HEK293 (cell line): ENCODE results near the gene XIAP.
A peak's percentile ranks its signal among the peaks of the same experiment; 100 is the strongest.

Source experiments
- CTCF ChIA-PET: fragments of 350-600 bp; formaldehyde crosslinking; extraction: SDS; loops from one replicate; lab custom pipeline; 2021; ENCODE audit warnings: antibody characterized with exemption; lab: Yijun Ruan, JAX
- POLR2A ChIA-PET: fragments of 300-600 bp; formaldehyde crosslinking; extraction: SDS; loops from one replicate; lab custom pipeline; 2020; ENCODE audit warnings: antibody characterized with exemption, inconsistent platforms; lab: Yijun Ruan, JAX
- H3K27ac ChIP-seq: fragments of 200-500 bp; sonication (Bioruptor generic); 2 replicates; pipeline ENCODE4 v1.5.1; 2014; ENCODE audit warnings: low read depth, low read length, control low read depth, inconsistent platforms; ENCODE audit errors: extremely low read depth
- H3K36me3 ChIP-seq, 2 experiments: fragments of 200-500 bp in 1 of 2; sonication (Bioruptor generic) in 1 of 2; 1 replicate in 1 of 2; 2 replicates in 1 of 2; pipeline ENCODE4 v1.5.1; 2014 to 2017; ENCODE audit warnings: inconsistent platforms in 2 of 2, low read length in 2 of 2; ENCODE audit not compliant: control insufficient read depth in 2 of 2, insufficient read depth in 1 of 2
- H3K4me1 ChIP-seq: fragments of 200-500 bp; sonication (Bioruptor generic); 2 replicates; pipeline ENCODE4 v1.5.1; 2014; ENCODE audit warnings: mild to moderate bottlenecking, low read length, inconsistent platforms; ENCODE audit not compliant: control insufficient read depth, insufficient read depth
- H3K4me3 ChIP-seq: 2 replicates; pipeline ENCODE4 v1.5.1; 2011; ENCODE audit warnings: low read depth, mild to moderate bottlenecking, control low read depth, low read length, moderate library complexity
- H3K9me3 ChIP-seq: fragments of 200-500 bp; sonication (Bioruptor generic); 2 replicates; pipeline ENCODE4 v1.5.1; 2014; ENCODE audit warnings: low read depth, low read length, inconsistent platforms; ENCODE audit not compliant: control insufficient read depth, insufficient read depth
- EGR2 ChIP-seq: fragments of 450-650 bp; formaldehyde crosslinking; IDR thresholded peaks from 2 replicates; pipeline ENCODE4 v1.5.1; 2016; ENCODE audit warnings: low read depth, missing biosample characterization, missing genetic modification characterization
- GLIS1 ChIP-seq: fragments of 450-650 bp; formaldehyde crosslinking; IDR thresholded peaks from 2 replicates; pipeline ENCODE4 v1.5.1; 2016; ENCODE audit warnings: missing biosample characterization, missing genetic modification characterization
- KLF1 ChIP-seq: fragments of 450-650 bp; formaldehyde crosslinking; IDR thresholded peaks from 2 replicates; pipeline ENCODE4 v1.5.1; 2016; ENCODE audit warnings: missing biosample characterization, missing genetic modification characterization
- KLF8 ChIP-seq: fragments of 450-650 bp; formaldehyde crosslinking; IDR thresholded peaks from 2 replicates; pipeline ENCODE4 v1.5.1; 2016; ENCODE audit warnings: missing biosample characterization, missing genetic modification characterization
- OSR2 ChIP-seq: fragments of 450-650 bp; formaldehyde crosslinking; IDR thresholded peaks from 2 replicates; pipeline ENCODE4 v1.5.1; 2016; ENCODE audit warnings: missing biosample characterization, missing genetic modification characterization
- RBAK ChIP-seq: fragments of 450-650 bp; formaldehyde crosslinking; IDR thresholded peaks from 2 replicates; pipeline ENCODE4 v1.5.1; 2016; ENCODE audit warnings: missing biosample characterization, missing genetic modification characterization
- SP7 ChIP-seq: fragments of 450-650 bp; formaldehyde crosslinking; IDR thresholded peaks from 2 replicates; pipeline ENCODE4 v1.5.1; 2016; ENCODE audit warnings: missing biosample characterization, missing genetic modification characterization
- ZBTB8A ChIP-seq: fragments of 450-650 bp; formaldehyde crosslinking; IDR thresholded peaks from 2 replicates; pipeline ENCODE4 v1.5.1; 2016; ENCODE audit warnings: missing biosample characterization, missing genetic modification characterization
- ZNF146 ChIP-seq: fragments of 450-650 bp; formaldehyde crosslinking; IDR thresholded peaks from 2 replicates; pipeline ENCODE4 v1.5.1; 2016; ENCODE audit warnings: missing biosample characterization, missing genetic modification characterization
- ZNF221 ChIP-seq: fragments of 450-650 bp; formaldehyde crosslinking; IDR thresholded peaks from 2 replicates; pipeline ENCODE4 v1.5.1; 2017; ENCODE audit warnings: missing biosample characterization, missing genetic modification characterization, borderline replicate concordance
- ZNF341 ChIP-seq: fragments of 450-650 bp; formaldehyde crosslinking; IDR thresholded peaks from 2 replicates; pipeline ENCODE4; 2016; ENCODE audit warnings: low read depth, missing biosample characterization, missing genetic modification characterization
- ZNF354C ChIP-seq: fragments of 450-650 bp; formaldehyde crosslinking; IDR thresholded peaks from 2 replicates; pipeline ENCODE4 v1.5.1; 2016; ENCODE audit warnings: missing biosample characterization, missing genetic modification characterization, low read depth, borderline replicate concordance
- ZNF37A ChIP-seq: fragments of 450-650 bp; IDR thresholded peaks from 2 replicates; pipeline ENCODE4 v1.5.1; 2018; ENCODE audit warnings: missing biosample characterization, missing genetic modification characterization
- ZNF561 ChIP-seq: fragments of 450-650 bp; IDR thresholded peaks from 2 replicates; pipeline ENCODE4 v1.5.1; 2018; ENCODE audit warnings: missing biosample characterization, missing genetic modification characterization, borderline replicate concordance
- ZNF776 ChIP-seq: fragments of 450-650 bp; formaldehyde crosslinking; IDR thresholded peaks from 2 replicates; pipeline ENCODE4 v1.5.0; 2017; ENCODE audit warnings: missing biosample characterization, missing genetic modification characterization, borderline replicate concordance
- ZSCAN16 ChIP-seq: fragments of 450-650 bp; formaldehyde crosslinking; IDR thresholded peaks from 2 replicates; pipeline ENCODE4 v1.5.1; 2016; ENCODE audit warnings: missing biosample characterization, missing genetic modification characterization
- TF ChIP-seq, protein P1 (sequence below): fragments of 450-650 bp; formaldehyde crosslinking; IDR thresholded peaks from 2 replicates; pipeline ENCODE4 v1.5.1; 2016; ENCODE audit warnings: missing biosample characterization, missing genetic modification characterization
- TF ChIP-seq, protein P2 (sequence below): fragments of 450-650 bp; formaldehyde crosslinking; IDR thresholded peaks from 2 replicates; pipeline ENCODE4; 2016; ENCODE audit warnings: missing biosample characterization, missing genetic modification characterization
- TF ChIP-seq, protein P3 (sequence below): fragments of 450-650 bp; formaldehyde crosslinking; IDR thresholded peaks from 2 replicates; pipeline ENCODE4 v1.5.1; 2016; ENCODE audit warnings: missing biosample characterization, missing genetic modification characterization, borderline replicate concordance
- TF ChIP-seq, protein P4 (sequence below): fragments of 450-650 bp; formaldehyde crosslinking; IDR thresholded peaks from 2 replicates; pipeline ENCODE4 v1.5.1; 2016; ENCODE audit warnings: missing biosample characterization, missing genetic modification characterization

Gene XIAP

DNA sequence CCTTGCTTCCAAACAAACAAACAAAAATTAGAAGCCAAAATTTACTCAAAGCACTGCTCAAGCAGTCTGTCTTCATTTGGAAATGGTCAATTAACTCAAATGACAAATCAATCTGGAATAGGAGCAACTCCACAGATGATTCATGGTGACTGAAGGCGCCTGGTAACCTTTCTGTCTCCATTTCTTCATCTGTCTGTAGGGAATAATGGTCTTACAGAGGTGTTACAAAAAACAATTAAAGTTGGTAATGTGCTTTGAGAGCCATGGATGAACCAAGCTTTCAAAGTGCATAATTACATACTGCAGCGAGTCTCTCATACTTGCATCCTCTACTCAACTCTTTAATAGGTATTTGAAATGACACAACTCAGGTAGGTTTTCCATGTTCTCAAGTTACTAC lies 63.4 kb downstream of the XIAP start:
- no peak overlapping the region for H3K27ac ChIP-seq
- POLR2A ChIA-PET, result interaction anchor here (0.7 kb wide), 1 partner anchor 577 kb away, joined by 5 read pairs; no protein-coding TSS in a partner anchor
- no peaks in the 10 kb centered on the region for H3K9me3 ChIP-seq
- CTCF ChIA-PET, result no interaction called here
- H3K36me3 ChIP-seq, result no peaks in the 10 kb centered on the region
- H3K4me1 ChIP-seq, result no peaks in the 10 kb centered on the region
- no peak for TF ChIP-seq ZSCAN16 (tag by site-specific recombination)
- peak; percentile 62; the same call in 1 of the 2 replicates for TF ChIP-seq SP7 (tag by site-specific recombination)
- H3K4me3 ChIP-seq, result no peak overlapping the region

DNA sequence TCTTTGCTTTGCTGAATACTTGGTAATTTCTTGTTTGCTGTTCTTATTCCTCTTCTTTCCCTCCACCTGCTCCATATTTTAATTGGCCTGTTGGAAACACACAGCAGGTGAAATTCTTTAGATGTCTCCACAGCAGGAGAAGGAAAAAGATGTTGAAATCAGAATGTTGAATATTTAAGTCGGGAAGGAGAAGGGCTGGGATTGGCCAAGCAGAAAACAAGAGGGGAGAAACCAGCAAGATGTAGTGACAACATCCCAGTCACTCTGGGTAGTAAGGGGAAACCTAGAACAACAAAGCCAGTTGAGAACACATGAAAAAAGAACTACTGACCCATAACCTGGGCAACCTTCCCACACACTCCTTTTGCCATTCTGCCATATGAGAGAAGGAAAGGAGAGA lies 64.3 kb downstream of the XIAP start:
- CTCF ChIA-PET, result interaction anchor here (1.2 kb wide), 1 partner anchor 40 kb away, joined by 3 read pairs; no protein-coding TSS in a partner anchor
- no peaks in the 10 kb centered on the region for H3K9me3 ChIP-seq
- H3K27ac ChIP-seq, result no peak overlapping the region
- no peaks in the 10 kb centered on the region for H3K36me3 ChIP-seq
- TF ChIP-seq RBAK (no peak), ZBTB8A (tag by site-specific recombination) (no peak), ZSCAN16 (tag by site-specific recombination) (no peak), ZNF561 (tag by site-specific recombination) (no peak), GLIS1 (tag by site-specific recombination) (no peak), OSR2 (tag by site-specific recombination) (no peak), ZNF37A (tag by site-specific recombination) (no peak), ZNF341 (tag by site-specific recombination) (no peak)
- TF ChIP-seq, protein P1, sequence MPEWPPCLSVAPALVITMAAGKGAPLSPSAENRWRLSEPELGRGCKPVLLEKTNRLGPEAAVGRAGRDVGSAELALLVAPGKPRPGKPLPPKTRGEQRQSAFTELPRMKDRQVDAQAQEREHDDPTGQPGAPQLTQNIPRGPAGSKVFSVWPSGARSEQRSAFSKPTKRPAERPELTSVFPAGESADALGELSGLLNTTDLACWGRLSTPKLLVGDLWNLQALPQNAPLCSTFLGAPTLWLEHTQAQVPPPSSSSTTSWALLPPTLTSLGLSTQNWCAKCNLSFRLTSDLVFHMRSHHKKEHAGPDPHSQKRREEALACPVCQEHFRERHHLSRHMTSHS, result no peak
- TF ChIP-seq, protein P2, sequence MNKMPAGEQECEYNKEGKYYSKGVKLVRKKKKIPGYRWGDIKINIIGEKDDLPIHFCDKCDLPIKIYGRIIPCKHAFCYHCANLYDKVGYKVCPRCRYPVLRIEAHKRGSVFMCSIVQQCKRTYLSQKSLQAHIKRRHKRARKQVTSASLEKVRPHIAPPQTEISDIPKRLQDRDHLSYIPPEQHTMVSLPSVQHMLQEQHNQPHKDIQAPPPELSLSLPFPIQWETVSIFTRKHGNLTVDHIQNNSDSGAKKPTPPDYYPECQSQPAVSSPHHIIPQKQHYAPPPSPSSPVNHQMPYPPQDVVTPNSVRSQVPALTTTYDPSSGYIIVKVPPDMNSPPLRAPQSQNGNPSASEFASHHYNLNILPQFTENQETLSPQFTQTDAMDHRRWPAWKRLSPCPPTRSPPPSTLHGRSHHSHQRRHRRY, result no peak
- POLR2A ChIA-PET, result no interaction called here
- no peaks in the 10 kb centered on the region for H3K4me1 ChIP-seq
- no peak overlapping the region for H3K4me3 ChIP-seq

DNA sequence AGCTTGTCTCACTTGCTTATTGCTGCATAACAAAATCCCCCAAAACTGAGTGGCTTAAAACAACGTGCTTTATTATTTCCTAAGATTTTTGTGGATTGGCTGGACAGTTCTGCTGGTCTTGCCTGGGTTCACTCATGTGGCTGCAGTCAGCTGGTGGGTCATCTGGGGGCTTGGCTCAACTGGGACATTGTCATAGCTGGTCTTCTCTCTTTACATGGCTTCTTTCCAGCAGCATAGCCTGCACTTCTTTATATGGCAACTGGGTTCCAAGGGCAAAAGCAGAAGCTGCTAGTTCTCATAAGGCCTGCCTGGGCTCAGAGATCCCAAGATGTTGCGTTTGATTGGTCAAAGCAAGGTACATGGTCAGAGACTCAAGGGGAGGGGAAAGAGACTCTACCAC lies 68.0 kb downstream of the XIAP start:
- ChIA-PET POLR2A (no interaction called here), CTCF (no interaction called here)
- TF ChIP-seq ZNF776 (tag by site-specific recombination) (no peak), KLF8 (tag by site-specific recombination) (no peak), EGR2 (tag by site-specific recombination) (no peak), KLF1 (tag by site-specific recombination) (no peak), ZNF221 (tag by site-specific recombination) (no peak), ZNF146 (no peak), ZNF354C (tag by site-specific recombination) (no peak)
- TF ChIP-seq, protein P3, sequence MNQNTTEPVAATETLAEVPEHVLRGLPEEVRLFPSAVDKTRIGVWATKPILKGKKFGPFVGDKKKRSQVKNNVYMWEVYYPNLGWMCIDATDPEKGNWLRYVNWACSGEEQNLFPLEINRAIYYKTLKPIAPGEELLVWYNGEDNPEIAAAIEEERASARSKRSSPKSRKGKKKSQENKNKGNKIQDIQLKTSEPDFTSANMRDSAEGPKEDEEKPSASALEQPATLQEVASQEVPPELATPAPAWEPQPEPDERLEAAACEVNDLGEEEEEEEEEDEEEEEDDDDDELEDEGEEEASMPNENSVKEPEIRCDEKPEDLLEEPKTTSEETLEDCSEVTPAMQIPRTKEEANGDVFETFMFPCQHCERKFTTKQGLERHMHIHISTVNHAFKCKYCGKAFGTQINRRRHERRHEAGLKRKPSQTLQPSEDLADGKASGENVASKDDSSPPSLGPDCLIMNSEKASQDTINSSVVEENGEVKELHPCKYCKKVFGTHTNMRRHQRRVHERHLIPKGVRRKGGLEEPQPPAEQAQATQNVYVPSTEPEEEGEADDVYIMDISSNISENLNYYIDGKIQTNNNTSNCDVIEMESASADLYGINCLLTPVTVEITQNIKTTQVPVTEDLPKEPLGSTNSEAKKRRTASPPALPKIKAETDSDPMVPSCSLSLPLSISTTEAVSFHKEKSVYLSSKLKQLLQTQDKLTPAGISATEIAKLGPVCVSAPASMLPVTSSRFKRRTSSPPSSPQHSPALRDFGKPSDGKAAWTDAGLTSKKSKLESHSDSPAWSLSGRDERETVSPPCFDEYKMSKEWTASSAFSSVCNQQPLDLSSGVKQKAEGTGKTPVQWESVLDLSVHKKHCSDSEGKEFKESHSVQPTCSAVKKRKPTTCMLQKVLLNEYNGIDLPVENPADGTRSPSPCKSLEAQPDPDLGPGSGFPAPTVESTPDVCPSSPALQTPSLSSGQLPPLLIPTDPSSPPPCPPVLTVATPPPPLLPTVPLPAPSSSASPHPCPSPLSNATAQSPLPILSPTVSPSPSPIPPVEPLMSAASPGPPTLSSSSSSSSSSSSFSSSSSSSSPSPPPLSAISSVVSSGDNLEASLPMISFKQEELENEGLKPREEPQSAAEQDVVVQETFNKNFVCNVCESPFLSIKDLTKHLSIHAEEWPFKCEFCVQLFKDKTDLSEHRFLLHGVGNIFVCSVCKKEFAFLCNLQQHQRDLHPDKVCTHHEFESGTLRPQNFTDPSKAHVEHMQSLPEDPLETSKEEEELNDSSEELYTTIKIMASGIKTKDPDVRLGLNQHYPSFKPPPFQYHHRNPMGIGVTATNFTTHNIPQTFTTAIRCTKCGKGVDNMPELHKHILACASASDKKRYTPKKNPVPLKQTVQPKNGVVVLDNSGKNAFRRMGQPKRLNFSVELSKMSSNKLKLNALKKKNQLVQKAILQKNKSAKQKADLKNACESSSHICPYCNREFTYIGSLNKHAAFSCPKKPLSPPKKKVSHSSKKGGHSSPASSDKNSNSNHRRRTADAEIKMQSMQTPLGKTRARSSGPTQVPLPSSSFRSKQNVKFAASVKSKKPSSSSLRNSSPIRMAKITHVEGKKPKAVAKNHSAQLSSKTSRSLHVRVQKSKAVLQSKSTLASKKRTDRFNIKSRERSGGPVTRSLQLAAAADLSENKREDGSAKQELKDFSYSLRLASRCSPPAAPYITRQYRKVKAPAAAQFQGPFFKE, result no peak
- TF ChIP-seq, protein P4, sequence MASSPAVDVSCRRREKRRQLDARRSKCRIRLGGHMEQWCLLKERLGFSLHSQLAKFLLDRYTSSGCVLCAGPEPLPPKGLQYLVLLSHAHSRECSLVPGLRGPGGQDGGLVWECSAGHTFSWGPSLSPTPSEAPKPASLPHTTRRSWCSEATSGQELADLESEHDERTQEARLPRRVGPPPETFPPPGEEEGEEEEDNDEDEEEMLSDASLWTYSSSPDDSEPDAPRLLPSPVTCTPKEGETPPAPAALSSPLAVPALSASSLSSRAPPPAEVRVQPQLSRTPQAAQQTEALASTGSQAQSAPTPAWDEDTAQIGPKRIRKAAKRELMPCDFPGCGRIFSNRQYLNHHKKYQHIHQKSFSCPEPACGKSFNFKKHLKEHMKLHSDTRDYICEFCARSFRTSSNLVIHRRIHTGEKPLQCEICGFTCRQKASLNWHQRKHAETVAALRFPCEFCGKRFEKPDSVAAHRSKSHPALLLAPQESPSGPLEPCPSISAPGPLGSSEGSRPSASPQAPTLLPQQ (tag by site-specific recombination), result no peak
- no peaks in the 10 kb centered on the region for H3K36me3 ChIP-seq
- no peaks in the 10 kb centered on the region for H3K9me3 ChIP-seq
- H3K4me1 ChIP-seq, result no peaks in the 10 kb centered on the region
- no peak overlapping the region for H3K27ac ChIP-seq
- no peak overlapping the region for H3K4me3 ChIP-seq
